ENCODE results near the gene POGZ. TPM values are rescaled to one million over a fixed set of nuclear protein-coding genes. Genes with fewer than 3 reads are reported as not detected.

The POGZ gene
- total RNA-seq, 1 experiment from 2014 or later, result 128 TPM

GRCh38 chr1:151369302-151369610 lies 90.0 kb downstream of the POGZ start:
- Mint-ChIP-seq H3K4me3 (ENCODE audit: low read depth, unreplicated experiment) (no peak overlapping the region), H3K27me3 (ENCODE audit: unreplicated experiment) (peaks cover 17% of the 10 kb centered on the region), H3K9me3 (ENCODE audit: low read depth, unreplicated experiment) (no peaks in the 10 kb centered on the region), H3K4me1 (ENCODE audit: low read depth, unreplicated experiment) (peaks cover 39% of the 10 kb centered on the region), H3K27ac (ENCODE audit: unreplicated experiment) (no peak overlapping the region), H3K36me3 (ENCODE audit: insufficient read depth, unreplicated experiment) (peaks cover 19% of the 10 kb centered on the region)
- CTCF ChIA-PET, result no interaction called here
- TF ChIP-seq CTCF (IDR thresholded peaks at IDR 0.05; ENCODE audit: unreplicated experiment), result no peak
- DNase-seq, result no peak
- intact Hi-C loops (cut with micrococcal nuclease; ENCODE audit: unreplicated experiment), result no loop called here
- no TSS peak for BruUV-seq (replicated peaks)

- no TSS peak for BruUV-seq (replicated peaks)
- CTCF ChIA-PET, result no interaction called here
Observed at GRCh38 chr1:151368393-151369301, 90.6 kb downstream of the POGZ start.

GRCh38 chr1:151367658-151368392 lies 91.5 kb downstream of the POGZ start:
- Mint-ChIP-seq H3K4me1 (ENCODE audit: low read depth, unreplicated experiment) (peaks cover 25% of the 10 kb centered on the region), H3K27me3 (ENCODE audit: unreplicated experiment) (peaks cover 17% of the 10 kb centered on the region), H3K36me3 (ENCODE audit: insufficient read depth, unreplicated experiment) (peaks cover 19% of the 10 kb centered on the region), H3K4me3 (ENCODE audit: low read depth, unreplicated experiment) (no peak overlapping the region), H3K27ac (ENCODE audit: unreplicated experiment) (no peak overlapping the region), H3K9me3 (ENCODE audit: low read depth, unreplicated experiment) (peaks cover 5% of the 10 kb centered on the region)
- intact Hi-C loops (cut with micrococcal nuclease; ENCODE audit: unreplicated experiment), result no loop called here
- CTCF ChIA-PET, result interaction anchor here (0.7 kb wide), 1 partner anchor 7 kb away, joined by 3 read pairs; no protein-coding TSS in a partner anchor
- no peak for DNase-seq
- TF ChIP-seq CTCF (IDR thresholded peaks at IDR 0.05; ENCODE audit: unreplicated experiment), result no peak
- BruUV-seq (replicated peaks), result no TSS peak

More at GRCh38 chr1:151368393-151369301, 90.6 kb downstream of the POGZ start:
- H3K4me3 Mint-ChIP-seq (ENCODE audit: low read depth, unreplicated experiment), result no peak overlapping the region
- intact Hi-C loops (cut with micrococcal nuclease; ENCODE audit: unreplicated experiment), result no loop called here
- peaks cover under 1% of the 10 kb centered on the region for H3K9me3 Mint-ChIP-seq (ENCODE audit: low read depth, unreplicated experiment)
- no peak for TF ChIP-seq CTCF (IDR thresholded peaks at IDR 0.05; ENCODE audit: unreplicated experiment)
- no peak for DNase-seq
- peaks cover 33% of the 10 kb centered on the region for H3K4me1 Mint-ChIP-seq (ENCODE audit: low read depth, unreplicated experiment)
- peaks cover 19% of the 10 kb centered on the region for H3K36me3 Mint-ChIP-seq (ENCODE audit: insufficient read depth, unreplicated experiment)
- no peak overlapping the region for H3K27ac Mint-ChIP-seq (ENCODE audit: unreplicated experiment)
- H3K27me3 Mint-ChIP-seq (ENCODE audit: unreplicated experiment), result peaks cover 17% of the 10 kb centered on the region

GRCh38 chr1:151364996-151365395 lies 94.3 kb downstream of the POGZ start:
- no TSS peak for BruUV-seq (replicated peaks)
- Mint-ChIP-seq H3K4me3 (ENCODE audit: low read depth, unreplicated experiment) (no peak overlapping the region), H3K27ac (ENCODE audit: unreplicated experiment) (no peak overlapping the region), H3K4me1 (ENCODE audit: low read depth, unreplicated experiment) (no peaks in the 10 kb centered on the region), H3K9me3 (ENCODE audit: low read depth, unreplicated experiment) (peaks cover 13% of the 10 kb centered on the region), H3K36me3 (ENCODE audit: insufficient read depth, unreplicated experiment) (peaks cover 4% of the 10 kb centered on the region), H3K27me3 (ENCODE audit: unreplicated experiment) (peaks cover 17% of the 10 kb centered on the region)
- no peak for DNase-seq
- TF ChIP-seq CTCF (IDR thresholded peaks at IDR 0.05; ENCODE audit: unreplicated experiment), result peak; percentile 36
- CTCF ChIA-PET, result no interaction called here
- intact Hi-C loops (cut with micrococcal nuclease; ENCODE audit: unreplicated experiment), result no loop called here

Measured in Calu3 (cell line).